ENCODE data around the gene TUBB.
"Not testable (repeated sequence)": the region's sequence is repeated elsewhere in the genome, so short reads cannot be mapped to it uniquely, and the experiment has no call there.

TUBB gene

DNA sequence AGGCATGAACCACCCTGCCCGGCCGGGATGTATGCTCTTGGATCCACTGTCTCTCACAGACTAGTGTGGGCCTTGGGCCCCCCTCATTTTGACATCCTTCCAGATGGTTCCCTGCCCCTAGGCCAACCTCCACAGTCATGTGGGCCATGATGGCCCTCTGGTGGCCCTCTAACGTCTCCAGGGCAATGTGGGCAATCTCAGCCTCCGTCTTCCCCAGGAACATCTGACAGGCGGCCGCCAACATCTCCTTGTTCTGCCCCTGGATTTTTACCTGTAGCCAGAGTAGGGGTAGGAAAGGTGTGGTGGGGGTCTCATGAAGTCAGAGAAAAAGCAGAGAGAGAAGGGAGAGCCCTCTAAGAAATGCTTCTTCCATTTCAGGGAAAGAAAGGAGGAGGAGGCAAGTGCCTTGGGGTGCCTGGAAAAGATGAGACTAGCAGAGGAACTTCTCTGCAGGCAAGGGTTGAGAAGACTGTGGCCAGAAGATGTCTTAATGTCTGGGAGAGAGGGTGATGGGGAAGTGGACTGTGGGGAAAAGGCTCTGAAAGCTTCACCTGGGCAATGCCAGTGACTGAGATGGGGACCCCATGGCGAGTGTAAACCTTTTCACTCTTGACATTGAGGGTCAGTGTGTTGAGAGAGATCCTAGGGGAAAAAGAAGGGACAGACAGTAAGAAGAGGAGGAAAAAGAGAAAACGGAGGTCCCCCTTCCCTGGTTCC is 21.1 kb downstream of the TUBB start:
- peak; percentile 25 for DNase-seq (ENCODE audit: low spot score)

DNA sequence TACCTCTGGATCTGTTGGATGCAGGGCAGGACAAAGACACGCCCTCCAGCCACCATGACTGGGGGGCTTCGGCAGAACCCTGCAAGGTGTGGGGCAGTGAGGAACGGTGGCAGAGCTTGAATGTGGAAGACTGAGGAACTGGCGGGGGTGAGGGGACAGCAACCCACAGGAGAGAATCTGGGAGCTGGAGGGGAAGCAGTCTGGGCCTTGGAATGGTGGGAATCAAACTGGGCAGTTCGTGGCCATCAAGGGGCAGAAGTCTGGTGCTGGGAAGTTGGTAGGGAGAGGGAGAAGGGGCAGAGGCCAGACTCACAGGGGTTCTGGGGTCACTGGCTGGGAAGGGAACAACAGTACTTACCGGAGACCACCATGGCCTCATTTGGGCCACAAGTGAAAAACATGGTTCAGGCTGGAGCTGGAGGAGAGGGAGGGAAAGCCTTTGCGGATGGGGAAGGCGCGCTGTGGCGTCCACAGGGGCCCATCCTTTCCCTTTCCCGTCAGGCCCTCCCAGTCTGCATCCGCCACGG is 21.7 kb downstream of the TUBB start:
- DNase-seq (ENCODE audit: low spot score): no peak

DNA sequence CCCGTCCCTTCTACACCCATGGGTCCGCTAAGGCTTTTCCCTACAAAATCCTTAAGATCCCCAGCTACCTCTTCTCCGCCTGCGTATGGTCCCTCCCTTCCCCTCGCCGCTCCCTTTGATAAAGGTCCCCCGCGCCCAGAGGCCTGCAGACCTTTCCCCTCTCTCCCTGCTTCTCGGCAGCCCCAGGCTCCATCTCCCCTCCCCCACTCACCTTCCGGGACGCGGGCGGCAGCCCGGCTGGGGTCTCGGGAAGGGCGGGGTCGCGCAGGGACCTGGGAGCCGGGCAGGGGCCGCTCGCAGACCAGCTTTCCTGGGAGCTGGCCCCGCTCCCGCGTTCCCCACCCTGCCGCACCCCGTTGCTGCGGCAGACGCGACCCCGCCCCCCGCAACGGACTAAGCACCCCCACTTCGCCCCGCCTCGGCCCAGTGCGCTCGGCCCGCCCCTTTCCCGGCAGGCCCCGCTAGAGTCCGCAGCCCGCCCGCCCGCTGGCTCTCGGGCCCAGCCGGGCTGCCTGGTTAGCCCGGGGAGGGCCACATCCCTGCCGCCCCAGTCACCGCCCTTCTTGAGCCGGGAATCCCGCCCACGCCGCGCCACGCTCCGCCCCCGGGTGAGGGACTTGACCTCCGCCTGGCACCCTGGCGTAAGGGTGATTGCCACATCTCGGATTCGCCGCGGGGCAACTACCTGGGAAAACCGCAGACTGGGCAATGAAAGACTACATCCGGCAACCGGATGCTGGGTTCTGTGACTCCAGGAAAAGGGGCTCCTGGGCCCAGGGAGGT is 22.4 kb downstream of the TUBB start, which contains the start of gene FLOT1:
Gene FLOT1, minus strand, starts transcription at position 372 of the 783 bp plus-strand sequence. CDS start 498 bp downstream, outside the sequence.
- DNase-seq (ENCODE audit: low spot score): peak; percentile 93

DNA sequence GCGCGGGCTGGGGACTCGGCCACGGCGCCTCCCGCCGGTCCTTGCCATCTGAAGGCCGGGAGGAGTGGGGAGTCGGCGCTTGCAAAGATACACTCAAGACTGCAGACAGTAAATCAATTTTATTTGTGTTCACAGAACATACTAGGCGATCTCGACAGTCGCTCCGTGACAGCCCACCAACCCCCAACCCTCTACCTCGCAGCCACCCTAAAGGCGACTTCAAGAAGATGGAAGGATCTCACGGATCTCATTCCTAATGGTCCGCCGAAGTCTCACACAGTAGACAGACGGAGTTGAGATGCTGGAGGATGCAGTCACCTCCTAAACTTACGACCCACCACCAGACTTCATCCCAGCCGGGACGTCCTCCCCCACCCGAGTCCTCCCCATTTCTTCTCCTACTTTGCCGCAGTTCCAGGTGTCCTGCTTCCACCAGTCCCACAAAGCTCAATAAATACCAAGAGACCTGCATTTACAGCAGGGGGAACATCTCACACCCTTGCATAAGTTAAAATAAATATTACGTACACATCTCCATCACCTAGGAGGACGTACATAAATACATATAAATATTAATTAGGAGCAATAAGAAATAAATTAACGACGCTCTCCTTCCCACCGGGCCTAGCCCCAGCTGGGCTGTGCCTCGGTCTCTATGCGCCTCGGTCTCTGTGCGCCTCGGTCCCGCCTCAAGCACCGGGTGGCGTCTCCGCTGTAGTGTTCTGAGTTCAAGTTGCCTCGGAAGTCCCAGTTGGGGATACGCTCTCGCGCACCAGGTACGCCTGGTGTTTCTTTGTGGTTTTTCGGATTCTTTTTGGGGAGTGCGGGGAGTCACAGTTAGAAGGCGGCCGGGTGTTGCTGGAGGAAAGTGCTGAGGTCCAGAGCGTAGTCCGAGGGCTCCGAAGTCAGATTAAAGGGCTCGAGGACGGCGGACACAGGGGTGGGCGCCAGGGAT is 23.2 kb downstream of the TUBB start:
- peak; percentile 56 for DNase-seq (ENCODE audit: low spot score)

DNA sequence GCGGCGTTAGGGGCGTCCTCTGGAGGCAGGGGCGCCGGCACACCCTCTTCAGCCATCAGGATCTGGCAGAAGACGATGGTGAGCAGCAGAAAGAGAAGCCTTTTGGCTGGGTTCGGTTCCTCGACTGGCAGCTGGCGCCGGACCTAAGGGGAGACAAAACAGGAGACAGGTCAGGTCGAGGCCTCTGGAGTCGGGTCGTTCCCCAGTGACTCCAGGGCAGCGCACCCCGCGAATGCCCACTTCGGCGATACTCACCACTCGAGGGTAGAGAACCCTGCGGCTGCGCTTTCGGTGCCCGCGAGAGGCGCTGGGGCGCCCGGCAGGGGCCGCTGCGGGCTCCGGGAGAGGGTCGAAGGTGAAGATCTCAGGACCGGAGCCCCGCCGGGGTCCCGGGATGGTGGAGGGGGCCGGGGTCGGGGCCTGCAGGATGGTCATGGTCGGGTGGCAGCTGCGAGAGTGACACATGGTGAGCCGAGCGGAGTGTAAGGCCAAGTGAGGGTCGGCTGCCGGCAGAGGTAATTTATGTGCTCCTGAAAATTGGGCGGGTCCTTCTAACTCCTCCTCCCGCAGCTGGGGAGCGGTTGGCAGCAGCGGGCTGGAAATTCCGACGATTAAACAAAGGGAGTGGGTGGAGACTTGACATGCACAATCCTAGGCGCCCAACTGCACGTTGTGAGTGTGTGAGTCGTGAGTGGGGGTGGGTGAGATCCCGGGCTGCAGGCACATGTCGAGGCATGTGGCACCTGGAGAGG is 24.1 kb downstream of the TUBB start, which contains the start of gene IER3:
Gene IER3, minus strand, starts transcription at position 494 of the 752 bp plus-strand sequence. Its CDS starts 29 bp downstream, at position 465.
- DNase-seq (ENCODE audit: low spot score): peak; percentile 74

DNA sequence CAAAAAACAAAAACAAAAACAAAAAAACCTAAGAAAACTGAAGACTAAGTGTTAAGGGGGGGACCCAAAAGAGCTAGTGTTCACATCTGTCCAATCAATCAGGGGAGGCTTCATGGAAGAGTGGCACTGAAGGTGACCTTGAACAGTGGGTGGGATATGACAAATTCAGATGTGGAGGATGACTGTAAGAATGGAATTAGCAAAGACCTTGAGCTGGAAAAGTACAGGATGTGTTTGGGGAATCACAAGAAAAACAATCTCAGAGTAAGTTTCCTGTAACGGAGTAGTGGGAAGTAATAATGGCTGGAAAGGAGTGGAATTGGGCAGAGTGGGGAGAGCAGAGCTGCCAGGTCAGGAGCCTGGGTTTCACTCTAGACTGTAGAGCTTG is 27.1 kb downstream of the TUBB start:
- DNase-seq (ENCODE audit: low spot score): no peak

DNA sequence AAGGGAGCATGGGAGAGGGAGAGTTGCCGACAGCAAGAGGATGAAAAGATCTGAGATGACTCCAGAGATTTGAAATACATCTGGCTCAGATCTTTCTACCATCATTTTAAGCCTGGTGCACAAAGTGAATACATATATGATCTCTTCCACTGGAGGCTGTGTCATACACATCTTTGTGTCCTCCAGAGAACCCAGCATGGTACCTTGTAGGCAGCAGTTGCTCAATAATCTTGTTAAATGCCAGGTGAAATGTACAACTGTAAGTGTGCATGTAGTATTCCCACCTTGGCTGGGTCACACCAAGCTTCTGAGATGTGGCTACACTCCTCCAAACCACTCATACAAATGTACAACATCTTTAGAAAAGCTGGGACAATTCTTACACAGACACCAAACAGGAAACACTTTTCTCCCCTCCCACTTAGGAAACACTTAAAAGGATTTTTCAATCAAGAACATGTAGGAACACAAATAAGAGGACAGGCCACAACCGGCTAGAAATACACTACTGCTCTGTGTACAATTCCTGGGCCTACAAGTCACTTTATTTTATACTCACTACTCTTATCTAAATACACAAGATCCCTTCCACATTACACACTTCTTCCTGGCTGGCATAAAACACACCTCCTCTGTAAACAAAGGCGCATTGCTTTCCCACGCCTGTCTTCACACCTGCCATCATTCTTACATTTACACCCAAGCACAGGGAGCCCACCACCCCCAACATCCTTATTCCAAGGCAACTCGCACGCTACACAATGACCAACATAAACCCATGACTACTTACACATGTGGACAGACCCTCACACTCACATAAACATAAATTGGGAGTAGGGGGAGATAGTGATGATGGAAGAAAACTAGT is 28.0 kb downstream of the TUBB start:
- no peak for DNase-seq (ENCODE audit: low spot score)

DNA sequence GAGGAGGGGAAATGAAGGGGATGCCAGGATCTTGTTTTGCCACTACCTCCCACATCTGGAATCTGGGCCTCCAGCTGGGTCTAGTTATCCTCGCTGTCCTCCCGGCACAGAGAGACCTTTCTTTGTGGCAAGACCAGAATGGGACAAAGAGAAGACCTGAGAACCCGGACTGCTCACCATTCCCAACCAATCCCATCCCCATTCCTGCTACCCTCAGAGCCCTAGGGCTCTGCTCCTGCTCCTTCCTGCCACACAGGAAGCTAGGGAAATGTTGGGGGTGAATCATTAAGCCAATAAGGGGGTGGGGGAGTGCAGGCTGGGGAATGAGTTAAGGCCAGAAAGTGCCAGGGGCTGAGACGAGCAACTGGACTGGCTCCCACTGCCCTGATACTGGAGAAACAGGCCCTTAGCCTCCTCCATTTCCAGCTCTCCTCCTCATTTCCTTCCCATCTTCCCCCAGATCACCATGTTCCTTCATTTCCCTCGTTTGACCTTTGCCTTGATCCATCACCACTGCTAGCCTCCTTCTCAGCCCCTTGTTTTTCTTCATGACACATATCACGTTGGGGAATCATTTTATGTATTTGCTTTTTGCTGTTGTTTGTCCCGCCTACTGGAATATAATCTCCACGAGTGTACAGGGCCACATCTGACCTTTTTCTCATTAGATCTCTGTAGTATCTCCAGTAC is 28.8 kb downstream of the TUBB start:
- no peak for DNase-seq (ENCODE audit: low spot score)

DNA sequence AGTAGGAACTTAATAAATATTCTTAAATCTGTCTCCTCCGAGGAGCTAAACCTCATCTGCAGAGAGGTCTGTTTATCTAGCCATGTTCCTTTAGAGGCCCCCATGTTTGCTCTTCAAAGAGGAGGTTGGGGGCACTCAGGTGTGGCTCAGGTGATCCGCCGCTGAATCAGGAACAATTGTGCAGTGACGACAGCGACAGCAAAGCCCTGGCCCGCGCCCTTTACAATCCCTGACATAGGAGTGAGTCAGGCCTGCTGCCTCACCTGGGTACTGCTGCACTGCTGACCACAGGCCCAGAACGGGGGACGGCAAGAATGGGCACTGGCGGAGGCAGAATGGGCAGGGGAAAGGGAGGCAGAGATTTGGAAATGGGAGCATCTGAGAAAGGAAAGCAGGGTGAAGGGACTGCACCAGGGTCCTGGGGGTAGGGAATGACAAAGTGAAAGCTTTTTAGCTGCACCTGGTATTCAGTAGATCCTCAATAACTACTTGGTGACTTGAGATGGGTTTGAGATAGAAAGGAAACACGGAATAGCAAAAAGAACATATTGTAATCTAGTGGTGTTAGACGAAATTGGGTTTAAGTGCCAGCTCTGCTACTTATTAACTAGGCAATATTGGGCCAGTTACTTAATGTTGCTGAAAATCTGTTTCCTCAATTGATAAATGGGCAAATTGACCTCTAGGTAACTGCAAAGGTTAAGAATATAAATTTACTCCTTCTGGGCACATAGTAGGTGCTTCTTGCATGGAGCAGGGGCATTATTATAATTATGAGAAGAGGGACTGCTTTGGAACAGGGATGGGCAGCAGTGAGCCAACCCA is 29.6 kb downstream of the TUBB start:
- DNase-seq (ENCODE audit: low spot score): no peak

DNA sequence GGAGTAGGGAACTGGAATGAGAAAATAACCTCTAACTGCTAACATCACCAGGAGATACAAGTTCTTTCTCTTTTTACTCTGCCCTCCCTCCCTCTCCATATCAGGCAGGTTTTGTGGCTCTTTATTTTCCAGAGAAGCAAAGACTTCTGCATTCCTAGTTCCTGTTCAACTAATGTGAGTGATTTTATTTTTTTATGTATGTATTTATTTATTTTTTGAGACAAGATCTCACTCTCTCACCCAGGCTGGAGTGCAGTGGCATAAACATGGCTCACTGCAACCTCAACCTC is 30.2 kb downstream of the TUBB start:
- DNase-seq (ENCODE audit: low spot score): no peak

DNA sequence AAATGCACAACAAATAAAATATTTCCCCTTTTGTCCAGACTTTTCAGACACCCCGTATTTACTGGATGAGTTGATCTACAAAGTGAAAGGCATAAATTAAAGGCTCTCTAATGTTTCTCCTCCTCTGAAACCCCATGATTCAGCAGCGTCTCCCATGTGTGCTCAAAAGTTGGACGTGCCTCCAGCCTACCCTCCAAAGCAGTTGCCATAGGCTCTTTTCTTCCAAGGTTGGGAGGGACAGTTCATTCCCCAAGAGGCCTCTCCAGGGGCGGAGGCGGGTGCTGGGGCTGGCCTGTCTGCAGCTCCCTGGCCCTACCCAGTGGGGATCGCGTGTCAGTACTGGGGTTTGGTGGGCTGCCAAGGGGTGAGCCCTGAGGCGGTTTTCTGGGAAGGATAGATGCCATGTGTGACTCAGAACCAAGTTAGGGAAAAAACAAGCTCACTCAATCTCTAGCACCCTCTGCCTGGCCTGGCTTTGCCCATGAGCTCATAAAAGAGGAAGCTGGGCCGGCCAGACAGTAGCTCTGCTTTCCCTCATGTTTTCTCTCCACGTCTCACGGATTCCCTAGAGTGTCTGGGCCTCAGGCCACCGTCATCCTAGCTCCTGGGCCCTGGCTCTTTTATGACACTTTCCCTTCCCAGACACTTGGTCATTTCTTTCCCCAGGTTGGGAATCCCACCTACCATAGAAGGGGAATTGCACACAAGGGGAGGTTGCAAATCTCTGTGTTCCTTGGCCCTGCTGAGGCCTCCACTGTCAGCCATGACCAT is 32.2 kb downstream of the TUBB start:
- DNase-seq (ENCODE audit: low spot score): peak; percentile 29

DNA sequence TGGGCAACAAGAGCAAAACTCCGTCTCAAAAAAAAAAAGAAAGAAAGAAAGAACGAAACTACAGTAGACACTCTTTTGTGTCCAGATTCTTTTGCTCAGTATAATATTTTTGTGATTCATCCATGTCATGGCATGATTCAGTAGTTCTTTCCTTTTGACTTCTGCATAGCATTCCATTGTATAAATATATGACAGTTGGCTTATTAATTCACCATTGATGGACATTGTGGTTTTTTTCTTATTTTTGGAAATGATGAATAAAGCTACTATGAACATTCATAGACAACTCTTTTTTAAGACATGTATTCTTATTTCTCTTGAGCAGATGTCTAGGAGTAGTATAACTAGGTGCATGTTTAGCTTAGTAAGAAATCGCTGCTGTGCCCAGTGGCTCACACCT is 34.5 kb downstream of the TUBB start:
- DNase-seq (ENCODE audit: low spot score): no peak

DNA sequence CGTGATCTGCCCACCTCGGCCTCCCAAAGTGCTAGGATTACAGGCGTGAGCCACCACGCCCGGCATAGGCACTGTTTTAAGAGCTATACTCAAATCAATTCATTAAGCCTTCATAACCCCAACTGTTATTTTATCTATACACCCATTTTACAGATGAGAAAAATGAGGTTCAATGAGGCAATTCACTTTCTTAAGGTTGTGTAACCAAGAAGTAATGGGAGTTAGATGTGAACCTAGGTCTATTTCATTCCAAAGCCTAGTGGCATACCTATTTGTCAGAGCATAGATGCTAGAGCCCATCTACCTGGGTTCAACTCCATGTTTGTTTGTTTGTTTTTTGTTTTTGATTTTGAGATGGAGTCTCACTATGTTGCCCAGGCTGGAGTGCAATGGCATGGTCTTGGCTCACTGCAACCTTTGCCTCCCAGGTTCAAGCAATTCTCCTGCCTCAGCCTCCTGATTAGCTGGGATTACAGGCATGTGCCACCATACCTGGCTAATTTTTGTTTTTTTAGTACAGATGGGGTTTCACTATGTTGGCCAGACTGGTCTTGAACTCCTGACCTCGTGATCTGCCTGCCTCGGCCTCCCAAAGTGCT is 36.4 kb downstream of the TUBB start:
- DNase-seq (ENCODE audit: low spot score): not testable (repeated sequence)

DNA sequence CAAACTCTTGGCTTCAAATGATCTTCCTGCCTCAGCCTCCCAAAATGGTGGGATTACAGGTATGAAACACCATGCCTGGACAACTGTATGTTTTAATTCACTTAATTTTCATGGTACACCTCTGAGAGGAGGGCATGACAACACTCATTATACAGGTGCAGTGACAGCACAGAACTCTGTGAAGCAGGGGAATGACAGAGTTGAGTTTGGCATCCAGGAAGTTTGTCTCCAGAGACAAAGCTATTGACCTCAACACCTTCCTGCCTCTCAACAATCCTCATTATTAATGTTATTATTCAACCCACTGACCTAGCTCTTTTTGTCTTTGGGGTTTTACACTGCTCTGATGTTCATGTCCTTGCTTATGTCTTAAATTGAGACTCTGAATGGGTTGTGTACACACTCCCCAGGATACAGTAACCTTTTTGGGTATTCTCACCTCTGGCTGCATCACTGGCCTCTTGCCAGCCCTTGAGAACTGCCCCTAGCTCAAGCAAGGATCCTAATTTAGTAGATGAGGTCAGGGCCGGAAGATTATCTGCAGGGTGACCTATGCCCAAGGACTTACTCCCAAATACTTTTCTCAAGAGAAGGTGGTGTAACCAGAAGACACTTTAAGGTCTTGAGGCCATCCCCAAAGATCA is 37.2 kb downstream of the TUBB start:
- DNase-seq (ENCODE audit: low spot score): no peak

DNA sequence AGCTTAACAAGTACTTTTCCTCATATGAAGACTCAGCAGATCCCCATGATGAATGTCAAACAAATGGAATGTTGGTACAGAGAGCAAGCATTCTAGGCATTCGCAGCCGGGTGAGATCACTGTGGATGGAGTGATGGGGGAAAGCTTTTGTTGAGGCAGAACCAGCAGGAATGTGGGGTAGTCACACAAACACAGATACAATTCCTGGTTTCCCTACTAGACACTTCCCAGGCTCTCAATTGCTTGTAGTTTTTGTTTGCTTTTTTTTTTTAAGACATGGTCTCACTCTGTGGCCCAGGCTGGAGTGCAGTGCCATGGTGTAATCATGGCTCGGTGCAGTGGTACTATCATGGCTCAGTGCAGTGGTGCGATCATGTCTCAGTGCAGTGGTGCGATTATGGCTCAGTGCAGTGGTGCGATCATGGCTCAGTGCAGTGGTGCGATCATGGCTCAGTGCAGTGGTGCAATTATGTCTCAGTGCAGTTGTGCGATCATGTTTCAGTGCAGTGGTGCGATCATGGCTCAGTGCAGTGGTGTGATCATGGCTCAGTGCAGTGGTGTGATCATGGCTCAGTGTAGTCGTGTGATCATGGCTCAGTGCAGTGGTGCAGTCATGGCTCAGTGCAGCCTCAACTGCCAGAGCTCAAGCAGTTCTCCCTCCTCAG is 39.6 kb downstream of the TUBB start:
- DNase-seq (ENCODE audit: low spot score): no peak

DNA sequence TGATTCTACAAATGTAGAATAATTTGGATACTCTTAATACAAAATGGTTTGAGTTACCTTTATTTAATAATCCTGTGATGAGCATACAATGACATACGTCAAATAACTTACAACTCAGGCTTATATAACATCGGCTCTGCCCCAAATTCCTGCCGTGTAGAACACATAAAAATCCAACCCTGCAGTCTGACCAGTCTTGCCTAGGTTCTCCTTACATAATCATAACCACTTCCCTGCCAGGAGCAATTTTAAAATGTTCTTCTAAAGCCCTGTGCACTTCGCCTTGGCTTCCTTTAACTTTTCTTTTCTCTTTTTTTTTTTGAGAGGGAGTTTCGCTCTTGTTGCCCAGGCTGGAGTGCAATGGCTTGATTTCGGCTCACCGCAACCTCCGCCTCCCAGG is 40.4 kb downstream of the TUBB start:
- no peak for DNase-seq (ENCODE audit: low spot score)
